GM13976 (cell line): ENCODE results near the gene TOMM6.
"Not testable (repeated sequence)": the region's sequence is repeated elsewhere in the genome, so short reads cannot be mapped to it uniquely, and the experiment has no call there.

Experiments used
- DNase-seq: peaks from one replicate; pipeline ENCODE4 v3.0.0; 2012; ENCODE audit warnings: low spot score
- CTCF ChIP-seq: IDR thresholded peaks from 2 replicates; pipeline ENCODE4 v1.5.1; 2012; ENCODE audit warnings: borderline replicate concordance, mild to moderate bottlenecking; ENCODE audit not compliant: insufficient read depth; ENCODE audit errors: extremely low read depth, missing control alignments, control extremely low read depth
- in situ Hi-C: fragments of 300-500 bp; cut with MboI; formaldehyde crosslinking; loops from one replicate; pipeline ENCODE4 v1.12.0; 2022; ENCODE audit warnings: low sequenced_read_pairs, mixed read lengths, inconsistent platforms; ENCODE audit not compliant: unreplicated experiment

Gene TOMM6

GRCh38 chr6:41759905-41760579 lies 27.5 kb upstream of the TOMM6 start:
- in situ Hi-C loops = loop anchor here (10.0 kb wide), 1 partner anchor 155 kb away; no protein-coding TSS in a partner anchor
- DNase-seq = no peak
- no peak for TF ChIP-seq CTCF

- no peak for TF ChIP-seq CTCF
- in situ Hi-C loops = no loop called here
Observed at GRCh38 chr6:41763470-41763869, 24.0 kb upstream of the TOMM6 start.

GRCh38 chr6:41766043-41766664 lies 21.3 kb upstream of the TOMM6 start:
- in situ Hi-C loops, DNase-seq: not testable (repeated sequence)

More at GRCh38 chr6:41763470-41763869, 24.0 kb upstream of the TOMM6 start:
- DNase-seq = no peak

- no peak for DNase-seq
- TF ChIP-seq CTCF = no peak
- in situ Hi-C loops = no loop called here
Observed at GRCh38 chr6:41767112-41767833, 20.2 kb upstream of the TOMM6 start.

GRCh38 chr6:41768545-41769308 lies 18.8 kb upstream of the TOMM6 start:
- TF ChIP-seq CTCF = no peak
- no peak for DNase-seq
- in situ Hi-C loops = no loop called here

- DNase-seq = no peak
- in situ Hi-C loops = no loop called here
- no peak for TF ChIP-seq CTCF
Observed at GRCh38 chr6:41769376-41769775, 18.1 kb upstream of the TOMM6 start.
